Nephron progenitor cell (in vitro differentiated cells): ENCODE results near the gene TECPR1.

Experiments
- DNase-seq: peaks from one replicate; pipeline ENCODE4 v3.0.0; 2021
- H3K27ac Mint-ChIP-seq: 2 replicates; pipeline ENCODE4 v1.8.0; 2021; ENCODE audit warnings: mild to moderate bottlenecking, moderate library complexity, mixed read lengths
- H3K27me3 Mint-ChIP-seq: 2 replicates; pipeline ENCODE4 v1.8.0; 2021; ENCODE audit warnings: mild to moderate bottlenecking, low read depth, mixed read lengths; ENCODE audit not compliant: poor library complexity
- H3K36me3 Mint-ChIP-seq: 2 replicates; pipeline ENCODE4 v1.8.0; 2021; ENCODE audit warnings: low read depth, mixed read lengths
- H3K4me1 Mint-ChIP-seq: 2 replicates; pipeline ENCODE4 v1.8.0; 2021; ENCODE audit warnings: mixed read lengths
- H3K4me3 Mint-ChIP-seq: 2 replicates; pipeline ENCODE4 v1.8.0; 2021; ENCODE audit warnings: mild to moderate bottlenecking, moderate library complexity, mixed read lengths
- H3K9me3 Mint-ChIP-seq: 2 replicates; pipeline ENCODE4 v1.8.0; 2021; ENCODE audit warnings: mild to moderate bottlenecking, moderate library complexity, mixed read lengths
- TF ChIP-seq, protein P1 (sequence below): fragments of 200-600 bp; sonication (generic); IDR thresholded peaks from 2 replicates; pipeline ENCODE4 v1.5.0; 2021; ENCODE audit warnings: antibody characterized with exemption

Gene TECPR1

DNA sequence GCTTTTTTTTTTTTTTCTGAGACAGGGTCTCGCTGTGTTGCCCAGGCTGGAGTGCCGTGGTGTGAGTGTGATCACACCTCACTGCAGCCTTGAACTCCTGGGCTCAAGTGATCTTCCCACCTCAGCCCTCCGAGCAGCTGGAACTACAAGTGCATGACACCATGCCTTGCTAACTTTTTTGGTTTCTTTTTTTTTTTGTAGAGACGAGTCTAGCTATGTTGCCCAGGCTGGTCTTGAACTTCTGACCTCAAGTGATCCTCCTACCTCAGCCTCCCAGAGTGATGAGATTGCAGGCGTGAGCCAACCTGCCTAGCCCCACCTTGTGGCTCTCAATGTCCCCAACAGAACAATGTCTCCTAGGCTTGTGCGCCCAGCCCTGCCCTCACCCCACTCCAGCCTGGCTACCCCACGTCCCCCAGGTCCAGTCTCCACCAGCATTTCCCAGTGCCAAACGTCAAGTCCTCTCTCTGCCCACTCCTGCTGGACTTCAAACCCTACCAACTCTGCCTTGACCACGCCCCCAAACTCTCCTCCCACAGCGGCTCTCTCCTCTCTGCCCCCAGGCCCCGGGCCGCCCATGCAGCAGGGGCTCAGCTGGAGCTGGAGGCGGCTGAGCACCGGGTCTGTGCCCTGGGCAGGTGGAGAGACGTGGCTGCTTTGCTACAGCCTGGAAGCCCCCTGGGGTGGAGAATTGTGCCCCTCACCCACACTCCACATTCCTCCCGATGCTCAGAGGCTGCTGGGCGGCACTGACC, 21.9 kb downstream of the TECPR1 start:
- Mint-ChIP-seq H3K4me1 (peaks cover 31% of the 10 kb centered on the region), H3K27ac (no peak overlapping the region), H3K9me3 (no peaks in the 10 kb centered on the region), H3K4me3 (no peak overlapping the region), H3K36me3 (peaks cover 17% of the 10 kb centered on the region), H3K27me3 (no peaks in the 10 kb centered on the region)
- TF ChIP-seq, protein P1, sequence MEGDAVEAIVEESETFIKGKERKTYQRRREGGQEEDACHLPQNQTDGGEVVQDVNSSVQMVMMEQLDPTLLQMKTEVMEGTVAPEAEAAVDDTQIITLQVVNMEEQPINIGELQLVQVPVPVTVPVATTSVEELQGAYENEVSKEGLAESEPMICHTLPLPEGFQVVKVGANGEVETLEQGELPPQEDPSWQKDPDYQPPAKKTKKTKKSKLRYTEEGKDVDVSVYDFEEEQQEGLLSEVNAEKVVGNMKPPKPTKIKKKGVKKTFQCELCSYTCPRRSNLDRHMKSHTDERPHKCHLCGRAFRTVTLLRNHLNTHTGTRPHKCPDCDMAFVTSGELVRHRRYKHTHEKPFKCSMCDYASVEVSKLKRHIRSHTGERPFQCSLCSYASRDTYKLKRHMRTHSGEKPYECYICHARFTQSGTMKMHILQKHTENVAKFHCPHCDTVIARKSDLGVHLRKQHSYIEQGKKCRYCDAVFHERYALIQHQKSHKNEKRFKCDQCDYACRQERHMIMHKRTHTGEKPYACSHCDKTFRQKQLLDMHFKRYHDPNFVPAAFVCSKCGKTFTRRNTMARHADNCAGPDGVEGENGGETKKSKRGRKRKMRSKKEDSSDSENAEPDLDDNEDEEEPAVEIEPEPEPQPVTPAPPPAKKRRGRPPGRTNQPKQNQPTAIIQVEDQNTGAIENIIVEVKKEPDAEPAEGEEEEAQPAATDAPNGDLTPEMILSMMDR = no peak
- no peak for DNase-seq

DNA sequence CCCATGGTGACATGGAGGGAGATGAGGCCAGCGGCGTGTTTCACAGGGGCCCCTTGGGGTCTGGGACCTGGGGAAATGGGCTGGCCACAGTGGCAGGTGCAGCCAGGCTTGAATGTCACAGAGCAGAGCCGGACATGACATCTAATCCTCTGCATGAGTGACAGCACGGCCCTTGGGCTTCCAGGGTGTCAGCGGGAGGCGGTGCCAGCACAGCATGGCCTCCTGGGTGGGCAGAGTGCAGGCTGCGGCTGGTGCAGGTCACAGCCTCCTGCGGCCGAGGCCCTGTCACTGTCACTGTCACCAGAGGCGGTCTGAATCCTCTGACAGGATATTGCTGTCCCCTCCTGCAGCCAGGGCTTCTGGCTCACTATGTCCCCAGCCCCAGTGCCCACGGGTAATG, 22.6 kb downstream of the TECPR1 start:
- Mint-ChIP-seq H3K4me1 (peaks cover 31% of the 10 kb centered on the region), H3K9me3 (no peaks in the 10 kb centered on the region), H3K4me3 (no peak overlapping the region), H3K36me3 (peaks cover 11% of the 10 kb centered on the region), H3K27ac (no peak overlapping the region), H3K27me3 (no peaks in the 10 kb centered on the region)
- TF ChIP-seq, protein P1 = no peak
- no peak for DNase-seq

DNA sequence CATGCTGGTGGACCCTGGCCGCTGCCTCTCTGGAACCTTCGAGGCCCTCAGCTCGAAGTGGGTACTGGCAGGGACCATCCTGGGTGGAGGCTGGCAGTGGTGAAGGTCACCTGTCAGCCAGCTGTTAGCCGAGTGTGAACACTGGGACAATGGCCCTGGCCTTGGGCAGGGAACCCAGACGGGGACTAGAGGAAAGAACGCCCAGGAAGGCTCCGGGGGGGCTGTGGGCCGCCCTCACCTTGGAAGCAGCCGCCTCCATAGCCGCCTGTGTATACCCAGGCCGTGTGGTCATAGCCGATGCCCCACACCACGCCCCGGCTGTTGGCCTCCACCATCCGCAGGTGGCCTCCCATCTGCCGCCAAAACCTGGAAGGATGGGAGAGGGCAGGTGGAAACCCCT, 23.2 kb downstream of the TECPR1 start:
- Mint-ChIP-seq H3K36me3 (peaks cover 11% of the 10 kb centered on the region), H3K9me3 (no peaks in the 10 kb centered on the region), H3K27me3 (no peaks in the 10 kb centered on the region), H3K27ac (no peak overlapping the region), H3K4me3 (no peak overlapping the region), H3K4me1 (peaks cover 31% of the 10 kb centered on the region)
- TF ChIP-seq, protein P1 = no peak
- no peak for DNase-seq

DNA sequence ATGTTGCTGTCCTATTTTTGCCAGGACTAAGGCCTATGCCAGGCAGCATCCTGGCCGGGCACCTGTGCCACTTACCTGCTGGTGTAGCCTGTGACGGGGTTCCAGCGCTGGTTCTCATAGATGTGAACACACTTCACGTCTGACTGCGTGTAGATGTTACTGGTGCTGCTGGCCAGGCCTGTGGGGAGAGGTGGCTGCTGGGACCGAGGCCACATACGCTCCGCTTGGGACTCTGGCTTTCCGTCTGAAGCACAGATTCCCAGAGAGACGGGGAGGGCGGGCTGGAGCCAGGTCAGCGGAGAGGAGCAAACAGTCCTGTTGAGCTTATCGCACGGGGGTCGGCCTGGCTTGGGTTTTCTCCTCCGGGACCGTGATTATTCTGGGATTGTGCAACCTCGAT, 24.1 kb downstream of the TECPR1 start:
- no peak for DNase-seq
- peak overlapping the region; percentile 87 for H3K27ac Mint-ChIP-seq
- peaks cover 37% of the 10 kb centered on the region for H3K4me1 Mint-ChIP-seq
- peaks cover 11% of the 10 kb centered on the region for H3K36me3 Mint-ChIP-seq
- no peaks in the 10 kb centered on the region for H3K27me3 Mint-ChIP-seq
- H3K4me3 Mint-ChIP-seq = no peak overlapping the region
- TF ChIP-seq, protein P1 = no peak
- no peaks in the 10 kb centered on the region for H3K9me3 Mint-ChIP-seq

DNA sequence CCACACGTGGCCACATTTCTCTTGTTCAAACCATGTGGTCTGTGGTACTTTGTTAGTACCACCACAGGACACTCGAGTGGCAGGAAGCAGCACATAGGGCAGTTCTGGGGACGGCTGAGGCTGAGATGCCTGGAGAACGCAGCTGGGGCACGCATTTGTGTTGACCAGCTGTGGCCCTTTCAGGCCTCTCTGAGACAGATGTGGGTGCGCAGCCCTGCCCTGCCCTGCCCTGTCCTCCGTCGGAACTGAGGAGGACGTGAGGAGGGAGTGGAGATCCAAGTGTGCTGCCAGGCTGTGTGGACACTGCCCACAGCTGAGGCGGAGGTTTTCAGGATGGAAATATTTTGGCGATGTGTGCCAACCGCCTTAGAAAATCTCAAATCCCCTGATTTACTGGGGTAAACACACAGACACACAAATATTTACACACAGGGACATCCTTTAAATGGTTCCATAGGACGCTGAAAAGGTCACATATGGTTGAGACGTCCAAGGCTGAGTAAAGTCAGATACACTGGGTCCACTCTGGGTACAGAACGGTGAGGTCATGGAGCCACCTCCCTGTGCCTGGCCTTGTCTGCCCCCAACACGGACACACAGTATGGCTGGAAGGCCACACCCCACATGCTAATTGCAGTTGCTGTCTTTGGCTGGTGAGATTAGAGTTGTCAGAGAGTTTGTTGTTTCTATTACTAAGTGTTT, 26.0 kb downstream of the TECPR1 start:
- H3K27me3 Mint-ChIP-seq = no peaks in the 10 kb centered on the region
- peaks cover 11% of the 10 kb centered on the region for H3K36me3 Mint-ChIP-seq
- no peak for DNase-seq
- H3K27ac Mint-ChIP-seq = peak overlapping the region; percentile 72
- H3K4me3 Mint-ChIP-seq = no peak overlapping the region
- no peaks in the 10 kb centered on the region for H3K9me3 Mint-ChIP-seq
- H3K4me1 Mint-ChIP-seq = peaks cover 32% of the 10 kb centered on the region
- TF ChIP-seq, protein P1 = no peak
